DMS53 treated with DMSO at 0.1 percent for 48 hours (cell line): ENCODE measurements around the gene DHFR.
"Not testable (repeated sequence)": the region's sequence is repeated elsewhere in the genome, so short reads cannot be mapped to it uniquely, and the experiment has no call there.

Experiments
- DNase-seq: peaks from one replicate; lab custom pipeline; 2025; ENCODE audit not compliant: unreplicated experiment; lab: John Stamatoyannopoulos, UW

DHFR gene

GRCh38 chr5:80654391-80655230, at the start of gene DHFR, which contains the start of gene MSH3:
TSS of gene DHFR (minus strand) at chr5:80654983. CDS start at chr5:80654489, 494 bp downstream.
TSS of gene MSH3 (plus strand) at chr5:80654652. CDS start at chr5:80654728, 76 bp downstream.
- DNase-seq = peak; percentile 86

GRCh38 chr5:80704221-80704620, 49.4 kb upstream of the DHFR start:
- DNase-seq = no peak

GRCh38 chr5:80703747-80704146, 49.0 kb upstream of the DHFR start:
- DNase-seq = no peak

GRCh38 chr5:80703291-80703690, 48.5 kb upstream of the DHFR start:
- DNase-seq = no peak

GRCh38 chr5:80701597-80701996, 46.8 kb upstream of the DHFR start:
- DNase-seq = no peak

- DNase-seq = no peak
Observed at GRCh38 chr5:80698369-80698768, 43.6 kb upstream of the DHFR start.

- DNase-seq = no peak
Observed at GRCh38 chr5:80697100-80697499, 42.3 kb upstream of the DHFR start.

GRCh38 chr5:80696450-80696849, 41.7 kb upstream of the DHFR start:
- DNase-seq = no peak

- DNase-seq = no peak
Observed at GRCh38 chr5:80695666-80696065, 40.9 kb upstream of the DHFR start.

GRCh38 chr5:80689627-80690026, 34.8 kb upstream of the DHFR start:
- DNase-seq = no peak

GRCh38 chr5:80688648-80689420, 34.1 kb upstream of the DHFR start:
- no peak for DNase-seq

- no peak for DNase-seq
Observed at GRCh38 chr5:80686757-80687156, 32.0 kb upstream of the DHFR start.

- no peak for DNase-seq
Observed at GRCh38 chr5:80676706-80677105, 21.9 kb upstream of the DHFR start.

GRCh38 chr5:80672140-80672736, 17.5 kb upstream of the DHFR start:
- DNase-seq = peak; percentile 53

- no peak for DNase-seq
Observed at GRCh38 chr5:80668016-80668969, 13.5 kb upstream of the DHFR start.

GRCh38 chr5:80667384-80667783, 12.6 kb upstream of the DHFR start:
- no peak for DNase-seq

- DNase-seq = no peak
Observed at GRCh38 chr5:80665057-80665456, 10.3 kb upstream of the DHFR start.

GRCh38 chr5:80662108-80662507, 7.3 kb upstream of the DHFR start:
- DNase-seq = no peak

- not testable (repeated sequence) for DNase-seq
Observed at GRCh38 chr5:80660661-80661060, 5.9 kb upstream of the DHFR start.

- DNase-seq = no peak
Observed at GRCh38 chr5:80659106-80659505, 4.3 kb upstream of the DHFR start.

GRCh38 chr5:80656425-80656824, 1.6 kb upstream of the DHFR start:
- no peak for DNase-seq
